GM12864 (cell line): Measurements from ENCODE around the gene AMER2.
A peak's percentile ranks its signal among the peaks of the same experiment; 100 is the strongest.

Experiments used
- DNase-seq: peaks from one replicate; pipeline ENCODE4 v3.0.0-alpha.2; 2011; ENCODE audit warnings: low read depth
- H3K4me3 ChIP-seq: 2 replicates; pipeline ENCODE4 v1.5.1; 2011; ENCODE audit warnings: mild to moderate bottlenecking, low read depth, low read length, control low read depth
- CTCF ChIP-seq: IDR thresholded peaks from 2 replicates; pipeline ENCODE4 v1.5.1; 2011; ENCODE audit warnings: low read depth, mild to moderate bottlenecking, moderate library complexity, low read length, control low read depth, inconsistent platforms; ENCODE audit errors: missing control alignments

The AMER2 gene

GRCh38 chr13:25192936-25193335, 20.8 kb upstream of the AMER2 start:
- no peak overlapping the region for H3K4me3 ChIP-seq
- DNase-seq: no peak
- TF ChIP-seq CTCF: no peak

- H3K4me3 ChIP-seq: no peak overlapping the region
- no peak for TF ChIP-seq CTCF
- no peak for DNase-seq
Measured at GRCh38 chr13:25192489-25192888, 20.4 kb upstream of the AMER2 start.

GRCh38 chr13:25192052-25192451, 20.0 kb upstream of the AMER2 start:
- TF ChIP-seq CTCF: no peak
- DNase-seq: no peak
- no peak overlapping the region for H3K4me3 ChIP-seq

- DNase-seq: no peak
- no peak overlapping the region for H3K4me3 ChIP-seq
- no peak for TF ChIP-seq CTCF
Measured at GRCh38 chr13:25190771-25191170, 18.7 kb upstream of the AMER2 start.

- H3K4me3 ChIP-seq: no peak overlapping the region
- no peak for DNase-seq
- no peak for TF ChIP-seq CTCF
Measured at GRCh38 chr13:25190256-25190655, 18.2 kb upstream of the AMER2 start.

- no peak for TF ChIP-seq CTCF
- DNase-seq: no peak
- H3K4me3 ChIP-seq: no peak overlapping the region
Measured at GRCh38 chr13:25187596-25187995, 15.5 kb upstream of the AMER2 start.

GRCh38 chr13:25186187-25186586, 14.1 kb upstream of the AMER2 start:
- peak; percentile 26 for DNase-seq
- TF ChIP-seq CTCF: no peak
- H3K4me3 ChIP-seq: peak overlapping the region; percentile 8
